GM12801 (cell line): ENCODE data around the gene FAM193B.

Experiments
- CTCF ChIP-seq: IDR thresholded peaks from one replicate; pipeline ENCODE4 v1.5.1; 2011; ENCODE audit warnings: control low read depth; ENCODE audit not compliant: insufficient read length; ENCODE audit errors: extremely low read depth

FAM193B gene

DNA sequence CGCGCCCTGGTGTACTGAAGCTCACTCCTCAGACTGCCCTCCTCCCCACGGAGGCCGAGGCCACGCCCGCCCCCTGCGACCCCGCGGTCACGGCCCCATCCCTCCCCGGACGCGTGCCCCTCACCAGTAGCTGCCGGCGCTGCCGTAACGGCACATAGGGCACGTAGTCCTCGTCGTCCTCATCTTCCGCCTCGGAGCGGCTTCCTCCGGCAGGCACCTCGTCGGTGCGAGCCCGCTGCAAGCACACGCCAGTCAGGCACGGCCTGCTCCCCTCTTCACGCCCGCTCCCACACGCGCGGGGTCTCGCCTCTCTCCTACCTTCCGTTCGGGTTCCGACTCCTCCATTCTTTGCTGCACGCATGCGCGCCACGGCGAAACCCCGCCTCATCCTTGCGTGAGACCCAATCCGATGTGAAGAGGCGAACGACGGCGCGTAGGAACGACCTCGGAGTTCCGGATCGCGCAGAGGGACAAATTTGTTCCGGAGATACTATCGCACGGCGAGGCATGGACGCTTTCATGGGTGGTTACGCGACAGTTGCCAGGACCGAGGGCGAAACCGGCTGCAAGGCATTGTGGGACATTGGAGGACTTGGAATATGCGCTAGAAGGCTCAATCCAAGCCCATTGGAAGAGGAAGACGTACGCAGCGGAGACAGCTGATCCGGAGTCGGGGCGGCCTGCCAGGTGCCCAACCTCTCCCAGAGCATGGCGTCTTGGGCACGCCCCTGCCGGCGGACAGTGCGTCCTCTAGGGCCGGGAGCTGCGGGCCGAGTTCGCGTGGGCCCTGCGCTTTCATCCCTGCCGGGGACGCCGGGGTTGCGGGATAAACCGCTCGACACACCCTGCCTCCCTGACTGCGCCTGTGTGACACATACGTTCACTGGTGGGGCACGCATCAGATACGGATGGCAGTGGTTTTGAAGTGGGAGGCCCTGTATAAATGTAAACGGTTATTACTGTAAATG lies 37.5 kb downstream of the FAM193B start, which contains the start of gene DDX41:
TSS of gene DDX41 (minus strand) at position 361 of the 968 bp plus-strand sequence. CDS start at position 345, 16 bp downstream.
- no peak for TF ChIP-seq CTCF

DNA sequence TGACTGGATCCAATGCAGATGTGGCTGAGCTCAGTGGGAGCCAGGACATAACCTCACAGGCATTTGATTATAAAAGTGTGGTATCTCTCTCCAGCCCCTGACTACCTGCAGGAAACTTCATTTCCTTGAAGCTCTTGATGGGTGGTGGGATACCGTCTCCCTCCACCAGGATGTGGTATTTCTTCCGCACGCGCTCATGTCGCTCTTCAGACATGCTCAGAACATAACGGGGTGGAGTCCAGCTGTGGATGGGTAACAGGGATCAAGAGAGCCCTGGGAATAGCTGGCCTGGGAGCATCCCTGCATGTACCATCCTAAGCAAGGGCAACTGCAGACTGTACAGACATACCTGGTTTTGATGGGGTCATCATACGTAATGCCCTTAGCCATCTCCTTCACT lies 38.8 kb downstream of the FAM193B start:
- TF ChIP-seq CTCF, result no peak

GRCh38 chr5:177514541-177514940 lies 39.8 kb downstream of the FAM193B start:
- no peak for TF ChIP-seq CTCF

GRCh38 chr5:177513500-177513899 lies 40.9 kb downstream of the FAM193B start:
- TF ChIP-seq CTCF, result no peak

DNA sequence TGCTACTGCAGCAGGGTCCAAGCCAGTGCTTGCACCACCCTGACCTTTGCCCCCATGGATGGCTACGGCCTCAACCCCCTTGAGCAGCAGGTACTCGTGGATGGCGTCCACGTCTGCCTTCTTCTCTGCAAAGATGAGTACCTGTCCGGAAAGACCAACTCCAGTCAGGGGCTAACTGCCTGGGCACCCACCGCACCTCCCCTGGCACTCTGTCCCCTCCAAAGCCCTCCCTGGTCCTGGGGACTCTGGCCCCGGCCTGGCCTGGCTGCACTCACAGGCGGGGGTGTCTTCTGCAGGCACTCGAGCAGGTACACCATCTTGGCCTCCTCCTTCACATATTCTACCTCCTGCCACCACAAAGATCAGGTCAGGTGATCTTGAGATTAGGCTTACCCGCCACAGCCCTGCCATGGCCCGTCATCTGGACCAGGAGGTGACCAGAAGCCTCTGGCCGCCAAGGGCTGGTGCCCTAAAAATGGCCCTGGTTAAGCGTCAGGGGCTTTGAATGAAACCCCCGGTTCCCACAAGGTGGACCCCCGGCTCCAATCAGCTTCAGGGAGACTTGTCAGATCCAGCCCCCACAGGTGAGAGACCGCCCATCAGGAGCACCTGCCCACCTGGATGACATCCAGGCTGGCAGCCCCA lies 41.5 kb downstream of the FAM193B start:
- no peak for TF ChIP-seq CTCF

DNA sequence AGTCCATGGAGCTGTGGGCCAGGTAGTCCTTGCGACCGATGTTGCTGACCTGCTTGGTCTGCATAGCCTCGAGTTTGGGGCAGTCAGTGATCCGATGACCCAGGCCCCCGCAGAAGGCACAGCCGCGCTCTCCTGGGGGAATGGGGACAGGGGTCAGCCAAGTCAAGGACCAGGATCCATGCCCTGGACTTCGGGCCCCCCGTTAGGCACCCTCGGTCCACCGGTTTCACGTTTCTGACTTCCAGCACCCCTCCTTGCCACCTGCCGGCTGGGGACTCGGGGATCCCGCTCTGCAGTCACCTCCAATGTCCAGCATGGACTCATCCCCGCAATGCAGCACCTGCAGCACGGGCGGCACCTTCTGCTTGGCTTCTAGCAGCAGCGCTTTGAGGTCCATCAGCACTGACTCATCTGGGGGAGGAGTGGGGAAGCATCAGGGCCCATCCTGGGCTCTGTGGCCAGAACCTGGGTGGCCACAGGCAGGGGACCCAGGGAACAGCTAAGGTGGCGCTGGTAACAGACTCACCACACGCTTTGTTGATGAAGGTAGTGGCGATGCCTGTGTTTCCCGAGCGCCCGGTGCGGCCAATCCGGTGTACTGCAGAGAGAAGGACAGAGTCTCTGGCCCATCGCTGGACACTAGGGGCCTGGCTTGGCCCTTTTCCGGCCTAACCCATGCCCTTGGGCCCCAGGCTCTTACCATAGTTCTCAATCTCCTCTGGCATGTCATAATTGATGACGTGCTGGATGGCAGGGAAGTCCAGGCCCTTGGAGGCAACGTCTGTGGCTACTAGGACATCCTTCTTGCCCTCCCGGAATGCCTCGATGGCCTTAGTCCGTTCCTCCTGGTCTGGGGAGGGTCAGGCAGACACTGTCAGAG lies 42.3 kb downstream of the FAM193B start:
- no peak for TF ChIP-seq CTCF

DNA sequence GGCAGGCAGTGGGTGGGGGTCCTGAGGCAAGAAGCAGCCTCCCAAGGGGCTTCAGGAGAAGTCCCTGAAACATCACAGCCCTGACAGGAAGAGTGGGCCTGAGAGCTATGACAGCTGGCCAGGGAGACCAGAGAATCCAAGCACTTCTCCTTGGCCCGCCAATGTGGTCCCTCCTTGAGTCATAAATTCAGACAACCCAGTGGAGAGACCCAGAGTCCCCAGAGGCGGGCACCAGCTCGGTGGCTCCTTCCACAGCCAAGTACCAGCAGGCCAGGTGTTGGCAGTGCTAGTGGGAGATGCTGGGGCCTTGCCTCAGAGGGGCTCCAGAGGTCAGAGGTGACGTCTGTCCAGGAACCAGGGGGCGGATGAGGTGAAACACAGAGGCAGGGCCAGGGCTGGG lies 43.2 kb downstream of the FAM193B start:
- no peak for TF ChIP-seq CTCF
